Calu3 (cell line): ENCODE measurements around the gene MACROD2. TPM values are rescaled to one million over a fixed set of nuclear protein-coding genes. Genes with fewer than 3 reads are reported as not detected.

Experiments
- BruUV-seq: library from RNA; stranded (reverse); fragments of 400-500 nt; replicated peaks from 2 replicates; lab custom pipeline; 2021; lab: Mats Ljungman, UMichigan
- CTCF ChIA-PET: fragments of 300-600 bp; sonication (Branson Sonifier 250); formaldehyde crosslinking; loops from one replicate; lab custom pipeline; 2022; ENCODE audit warnings: antibody characterized with exemption; lab: Charles Lee
- DNase-seq: peaks from one replicate; pipeline ENCODE4 v3.0.0; 2022
- H3K27ac Mint-ChIP-seq: one replicate; pipeline ENCODE4 v1.8.0; 2022; ENCODE audit warnings: mixed read lengths; ENCODE audit not compliant: unreplicated experiment
- H3K27me3 Mint-ChIP-seq: one replicate; pipeline ENCODE4 v1.8.0; 2022; ENCODE audit warnings: mixed read lengths; ENCODE audit not compliant: unreplicated experiment
- H3K36me3 Mint-ChIP-seq: one replicate; pipeline ENCODE4 v1.8.0; 2022; ENCODE audit warnings: mild to moderate bottlenecking, moderate library complexity, mixed read lengths; ENCODE audit not compliant: insufficient read depth, unreplicated experiment
- H3K4me1 Mint-ChIP-seq: one replicate; pipeline ENCODE4 v1.8.0; 2022; ENCODE audit warnings: mild to moderate bottlenecking, low read depth, mixed read lengths; ENCODE audit not compliant: unreplicated experiment
- H3K4me3 Mint-ChIP-seq: one replicate; pipeline ENCODE4 v1.8.0; 2022; ENCODE audit warnings: mild to moderate bottlenecking, low read depth, moderate library complexity, mixed read lengths; ENCODE audit not compliant: unreplicated experiment
- H3K9me3 Mint-ChIP-seq: one replicate; pipeline ENCODE4 v1.8.0; 2022; ENCODE audit warnings: low read depth, mixed read lengths; ENCODE audit not compliant: unreplicated experiment
- intact Hi-C: fragments of 100-400 bp; cut with micrococcal nuclease; formaldehyde crosslinking; loops from one replicate; pipeline ENCODE4 v1.10.0; 2022; ENCODE audit not compliant: unreplicated experiment
- total RNA-seq: library from RNA; stranded (reverse); gene quantifications from 2 replicates; pipeline ENCODE4 v1.2.3, GENCODE V29; 2022
- TF ChIP-seq, protein P1 (sequence below): fragments of 200-600 bp; IDR thresholded peaks from one replicate; pipeline ENCODE4 v1.8.0; 2022; ENCODE audit warnings: antibody characterized with exemption; ENCODE audit not compliant: unreplicated experiment

MACROD2 gene
- total RNA-seq, 1 experiment from 2014 or later = 29.4 TPM

DNA sequence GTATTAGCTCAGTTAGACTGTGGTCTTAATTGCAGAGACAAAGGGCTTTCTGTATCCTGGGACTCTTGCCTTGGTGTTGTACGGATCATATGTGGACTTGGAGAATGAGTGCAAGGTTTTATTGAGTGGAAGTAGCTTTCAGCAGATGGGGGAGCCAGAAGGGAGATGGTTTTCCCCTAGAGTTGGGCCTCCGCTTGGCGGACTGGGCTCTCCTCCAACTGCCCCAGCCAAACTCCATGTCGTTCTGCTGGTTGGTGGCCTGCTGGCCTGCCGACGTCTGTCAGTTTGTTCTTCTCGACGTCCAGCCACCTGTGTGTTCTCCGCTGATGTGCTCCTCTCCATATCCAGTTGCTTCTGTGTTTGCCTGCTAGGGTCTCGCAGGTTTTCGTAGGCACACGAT lies 531.6 kb downstream of the MACROD2 start:
- no peak overlapping the region for H3K4me3 Mint-ChIP-seq
- CTCF ChIA-PET = no interaction called here
- H3K27me3 Mint-ChIP-seq = no peaks in the 10 kb centered on the region
- intact Hi-C loops = no loop called here
- H3K27ac Mint-ChIP-seq = no peak overlapping the region
- no peak for DNase-seq
- TF ChIP-seq, protein P1, sequence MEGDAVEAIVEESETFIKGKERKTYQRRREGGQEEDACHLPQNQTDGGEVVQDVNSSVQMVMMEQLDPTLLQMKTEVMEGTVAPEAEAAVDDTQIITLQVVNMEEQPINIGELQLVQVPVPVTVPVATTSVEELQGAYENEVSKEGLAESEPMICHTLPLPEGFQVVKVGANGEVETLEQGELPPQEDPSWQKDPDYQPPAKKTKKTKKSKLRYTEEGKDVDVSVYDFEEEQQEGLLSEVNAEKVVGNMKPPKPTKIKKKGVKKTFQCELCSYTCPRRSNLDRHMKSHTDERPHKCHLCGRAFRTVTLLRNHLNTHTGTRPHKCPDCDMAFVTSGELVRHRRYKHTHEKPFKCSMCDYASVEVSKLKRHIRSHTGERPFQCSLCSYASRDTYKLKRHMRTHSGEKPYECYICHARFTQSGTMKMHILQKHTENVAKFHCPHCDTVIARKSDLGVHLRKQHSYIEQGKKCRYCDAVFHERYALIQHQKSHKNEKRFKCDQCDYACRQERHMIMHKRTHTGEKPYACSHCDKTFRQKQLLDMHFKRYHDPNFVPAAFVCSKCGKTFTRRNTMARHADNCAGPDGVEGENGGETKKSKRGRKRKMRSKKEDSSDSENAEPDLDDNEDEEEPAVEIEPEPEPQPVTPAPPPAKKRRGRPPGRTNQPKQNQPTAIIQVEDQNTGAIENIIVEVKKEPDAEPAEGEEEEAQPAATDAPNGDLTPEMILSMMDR = no peak
- no TSS peak for BruUV-seq
- H3K4me1 Mint-ChIP-seq = peaks cover 11% of the 10 kb centered on the region
- no peaks in the 10 kb centered on the region for H3K36me3 Mint-ChIP-seq
- no peaks in the 10 kb centered on the region for H3K9me3 Mint-ChIP-seq

DNA sequence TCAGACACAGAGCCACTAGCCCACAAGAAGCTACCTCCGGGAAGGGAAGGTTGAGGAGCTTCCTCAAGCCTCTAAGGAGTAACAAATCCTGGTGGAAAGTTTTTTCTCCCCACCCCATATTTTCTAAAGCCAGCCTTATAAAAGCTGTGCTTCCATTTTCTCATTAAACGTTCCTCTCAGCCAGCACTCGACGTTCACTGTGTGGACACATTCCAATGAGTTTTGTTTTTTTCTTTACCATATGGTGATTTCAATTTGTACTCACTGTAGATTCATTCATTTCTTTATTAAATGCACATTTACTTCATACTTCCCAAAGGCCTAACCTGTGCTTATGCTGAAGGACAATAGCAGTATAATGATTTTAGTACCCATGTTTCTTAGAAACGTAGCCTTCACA lies 536.5 kb downstream of the MACROD2 start:
- Mint-ChIP-seq H3K4me1 (no peaks in the 10 kb centered on the region), H3K9me3 (no peaks in the 10 kb centered on the region), H3K27me3 (no peaks in the 10 kb centered on the region), H3K27ac (no peak overlapping the region), H3K4me3 (no peak overlapping the region), H3K36me3 (no peaks in the 10 kb centered on the region)
- no TSS peak for BruUV-seq
- intact Hi-C loops = no loop called here
- DNase-seq = no peak
- TF ChIP-seq, protein P1 = no peak
- CTCF ChIA-PET = no interaction called here

DNA sequence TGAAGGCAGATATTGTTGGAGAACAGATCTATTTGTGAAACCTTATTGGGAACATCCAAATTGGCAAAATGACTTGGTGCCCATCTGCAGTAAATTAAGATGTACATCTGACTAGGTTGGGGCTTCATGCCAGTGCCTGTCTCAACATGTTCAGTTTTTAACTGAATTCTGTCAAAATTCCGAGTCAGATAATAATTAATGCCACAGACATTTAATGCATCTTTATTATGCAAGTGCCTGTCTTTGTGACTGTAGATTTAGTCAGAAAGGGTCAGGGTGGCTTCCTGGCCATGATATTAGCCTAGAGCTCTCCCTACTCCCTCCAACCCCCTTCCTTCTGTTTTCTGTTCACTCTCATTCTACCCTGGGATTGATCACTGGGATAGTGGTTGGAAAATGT lies 541.4 kb downstream of the MACROD2 start:
- H3K4me1 Mint-ChIP-seq = no peaks in the 10 kb centered on the region
- no peak overlapping the region for H3K27ac Mint-ChIP-seq
- no peak overlapping the region for H3K4me3 Mint-ChIP-seq
- H3K36me3 Mint-ChIP-seq = no peaks in the 10 kb centered on the region
- no TSS peak for BruUV-seq
- no peak for DNase-seq
- H3K9me3 Mint-ChIP-seq = no peaks in the 10 kb centered on the region
- intact Hi-C loops = no loop called here
- no peaks in the 10 kb centered on the region for H3K27me3 Mint-ChIP-seq
- CTCF ChIA-PET = no interaction called here
- TF ChIP-seq, protein P1 = no peak

DNA sequence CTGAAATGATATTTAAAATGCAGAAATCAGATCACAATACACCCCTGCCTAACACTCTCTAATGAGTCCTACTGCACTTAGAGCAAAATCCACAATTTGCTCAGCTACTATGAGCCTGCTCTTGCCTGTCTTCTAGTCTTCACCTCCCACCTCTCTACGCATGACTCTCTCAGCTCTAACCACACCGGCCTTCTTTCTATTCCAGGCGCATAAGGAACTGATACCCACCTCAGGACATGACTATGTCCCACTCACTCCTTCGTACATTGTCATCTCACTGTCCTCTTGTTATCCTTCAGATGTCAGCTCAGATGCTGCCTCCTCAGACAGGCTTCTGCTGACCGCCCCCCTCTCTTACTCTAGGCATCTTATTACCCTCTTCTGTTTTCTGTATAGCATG lies 543.1 kb downstream of the MACROD2 start:
- no peak for DNase-seq
- no TSS peak for BruUV-seq
- Mint-ChIP-seq H3K9me3 (no peaks in the 10 kb centered on the region), H3K27ac (no peak overlapping the region), H3K36me3 (no peaks in the 10 kb centered on the region), H3K4me1 (no peaks in the 10 kb centered on the region), H3K4me3 (no peak overlapping the region), H3K27me3 (no peaks in the 10 kb centered on the region)
- CTCF ChIA-PET = no interaction called here
- intact Hi-C loops = no loop called here
- TF ChIP-seq, protein P1 = no peak
